GM21576 (cell line): ENCODE measurements around the gene AP3M1.

ENCODE experiments used
- ATAC-seq: cut with Tn5 transposase; IDR thresholded peaks from one replicate; pipeline ENCODE4 v1.9.1; 2021; ENCODE audit warnings: mild to moderate bottlenecking, moderate library complexity; ENCODE audit not compliant: unreplicated experiment

The AP3M1 gene

DNA sequence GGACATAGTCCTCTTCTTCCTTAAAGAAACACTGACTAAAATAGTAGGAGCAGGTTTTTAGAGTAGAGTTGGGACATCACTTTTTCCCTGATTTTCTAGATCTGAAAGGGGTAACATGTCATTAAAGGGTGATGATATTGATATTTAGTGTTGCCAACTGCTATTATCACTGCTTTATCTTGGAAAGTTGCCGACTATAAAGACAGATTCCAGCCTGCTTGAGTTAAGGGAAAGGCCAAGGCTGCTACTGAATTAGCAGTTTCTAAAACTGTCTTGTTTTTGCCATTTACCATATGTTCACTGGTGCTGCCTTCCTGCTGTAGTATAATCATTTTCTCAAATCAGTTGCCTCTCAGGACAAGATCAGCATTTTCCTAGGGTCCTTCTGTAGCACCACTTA lies 29.7 kb downstream of the AP3M1 start:
- ATAC-seq: no peak

DNA sequence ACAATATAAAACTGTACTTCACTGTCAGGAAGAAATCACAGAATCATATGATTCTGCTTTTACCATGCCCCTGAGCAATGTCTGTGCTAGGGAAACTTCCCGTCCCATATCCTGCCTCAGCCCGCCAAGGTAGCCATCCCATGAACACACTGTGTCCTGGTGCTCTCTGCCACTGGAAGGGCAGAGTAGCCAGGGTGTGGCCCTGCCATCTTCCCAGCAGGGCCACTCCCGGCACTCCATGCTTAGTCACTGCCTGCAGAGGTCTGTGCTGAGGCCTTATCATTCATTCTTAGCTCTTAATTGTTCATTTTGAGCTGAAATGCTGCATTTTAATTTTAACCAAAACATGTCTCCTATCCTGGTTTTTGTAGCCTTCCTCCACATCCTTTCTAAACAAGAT lies 31.8 kb downstream of the AP3M1 start:
- ATAC-seq: no peak

DNA sequence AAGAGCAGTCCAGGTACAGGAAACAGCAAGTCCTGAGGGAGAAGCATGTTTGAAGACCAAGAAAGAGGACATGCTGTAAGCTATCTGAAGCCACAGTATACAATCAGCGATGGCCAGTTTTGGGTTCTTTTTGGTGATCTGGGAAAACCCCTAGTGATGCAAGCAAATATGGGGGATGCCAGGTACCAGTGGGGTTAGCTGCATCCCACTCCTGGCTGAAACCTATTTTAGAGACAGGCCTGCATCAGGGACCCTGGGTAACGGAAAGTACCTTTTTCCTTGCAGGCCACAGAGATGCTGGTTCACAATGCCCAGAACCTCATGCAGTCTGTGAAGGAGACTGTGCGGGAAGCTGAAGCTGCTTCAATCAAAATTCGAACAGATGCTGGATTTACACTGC lies 32.9 kb downstream of the AP3M1 start:
- no peak for ATAC-seq

DNA sequence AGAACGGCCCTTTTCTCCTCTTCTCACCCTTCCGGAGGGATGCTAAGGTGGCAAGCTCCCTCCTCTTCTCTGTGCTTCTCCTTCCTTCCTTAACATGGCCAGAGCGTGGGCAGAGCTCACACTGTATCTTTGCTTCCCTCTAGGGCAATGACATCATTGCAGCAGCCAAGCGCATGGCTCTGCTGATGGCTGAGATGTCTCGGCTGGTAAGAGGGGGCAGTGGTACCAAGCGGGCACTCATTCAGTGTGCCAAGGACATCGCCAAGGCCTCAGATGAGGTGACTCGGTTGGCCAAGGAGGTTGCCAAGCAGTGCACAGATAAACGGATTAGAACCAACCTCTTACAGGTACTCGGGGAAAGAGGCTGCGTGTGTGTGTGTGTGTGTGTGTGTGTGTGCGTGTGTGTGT lies 36.6 kb downstream of the AP3M1 start:
- ATAC-seq: no peak

DNA sequence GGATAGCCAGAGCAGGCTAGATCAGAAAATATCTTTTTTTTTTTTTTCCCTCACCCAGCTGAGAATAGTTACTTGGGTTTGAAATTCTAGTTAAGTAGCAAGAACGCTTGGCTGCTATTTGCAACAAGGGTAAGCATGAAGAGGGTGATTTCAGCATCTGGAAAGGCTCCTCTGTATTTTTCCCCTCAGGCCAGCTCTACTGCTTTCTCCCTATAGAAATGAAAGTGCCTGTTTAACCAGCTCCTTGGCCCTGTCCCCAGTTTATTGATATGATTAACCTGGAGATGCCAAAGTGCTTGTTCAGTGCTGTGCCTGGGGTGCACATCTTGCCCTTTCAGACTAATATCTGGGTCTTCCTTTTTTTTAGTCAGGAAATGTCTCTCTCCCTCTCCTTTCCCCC lies 37.1 kb downstream of the AP3M1 start:
- ATAC-seq: no peak

DNA sequence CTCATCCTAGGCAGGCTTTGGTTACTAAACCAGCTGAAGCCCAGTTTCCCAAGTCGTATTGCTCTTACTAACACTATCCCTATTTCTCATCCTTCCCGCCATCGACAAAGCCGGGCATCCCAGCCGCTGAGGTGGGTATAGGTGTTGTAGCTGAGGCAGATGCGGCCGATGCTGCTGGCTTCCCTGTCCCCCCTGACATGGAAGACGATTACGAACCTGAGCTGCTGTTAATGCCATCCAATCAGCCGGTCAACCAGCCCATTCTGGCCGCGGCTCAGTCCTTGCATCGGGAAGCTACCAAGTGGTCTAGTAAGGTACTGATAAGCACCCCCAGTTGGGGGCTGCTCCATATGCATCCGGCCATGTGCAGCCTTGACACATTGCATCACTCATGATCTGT lies 38.8 kb downstream of the AP3M1 start:
- ATAC-seq: no peak

DNA sequence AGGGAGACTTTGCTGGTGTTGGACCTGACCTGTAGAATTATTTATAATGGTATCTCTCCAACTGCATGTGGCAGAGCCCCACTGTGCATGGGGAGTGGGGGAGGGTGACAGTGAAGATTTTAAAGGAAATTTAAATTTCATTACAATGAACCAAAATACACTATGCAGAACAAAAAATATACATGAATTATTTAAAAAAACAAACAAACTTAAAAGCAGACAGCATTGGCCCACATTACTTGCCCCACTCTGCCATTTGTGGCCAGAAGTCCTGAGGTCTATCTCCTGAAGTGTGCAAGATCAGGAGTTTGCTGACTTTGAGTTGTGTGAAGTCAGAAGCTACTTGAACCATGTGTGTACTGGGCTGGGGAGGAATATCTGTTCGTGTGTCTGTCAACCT lies 40.5 kb downstream of the AP3M1 start:
- ATAC-seq: no peak

DNA sequence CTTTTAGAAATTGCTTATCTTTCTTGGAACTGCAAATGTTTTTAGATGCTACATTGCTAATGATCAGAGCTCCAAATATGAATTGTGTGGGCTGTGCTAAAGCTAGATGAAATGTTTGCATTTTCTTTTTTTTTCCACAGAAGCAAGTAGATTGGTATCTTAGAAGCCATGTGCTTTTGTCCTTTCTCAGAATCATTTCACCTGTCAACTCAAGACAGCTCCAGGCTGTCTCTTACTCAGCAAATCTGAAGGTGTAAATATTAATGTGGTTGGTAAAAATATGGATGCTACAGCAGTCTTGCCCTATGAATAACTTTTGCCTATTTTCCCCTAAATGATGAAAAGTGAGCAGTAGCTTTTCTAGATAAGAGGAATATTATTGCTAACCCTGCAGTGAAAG lies 41.2 kb downstream of the AP3M1 start:
- ATAC-seq: no peak

DNA sequence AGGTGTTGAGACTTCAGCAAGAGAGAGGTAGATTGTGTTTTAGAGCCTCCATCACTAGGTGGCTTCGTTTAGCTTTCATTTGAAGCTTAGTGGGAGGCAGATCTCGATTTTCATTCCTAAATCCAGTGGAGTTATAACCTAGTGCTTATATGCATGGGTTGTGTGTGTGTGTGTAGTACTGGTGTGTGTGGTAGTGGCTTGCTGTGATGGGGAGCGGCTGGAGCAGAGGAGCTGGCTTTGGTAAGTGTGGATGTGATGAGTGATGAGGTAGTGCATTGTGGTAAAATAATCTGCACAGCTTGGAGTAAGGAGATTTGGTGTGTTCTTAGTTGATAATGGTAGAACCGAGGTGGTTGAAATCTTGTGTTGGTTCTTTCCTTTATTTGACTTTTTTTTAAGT lies 43.2 kb downstream of the AP3M1 start:
- no peak for ATAC-seq

DNA sequence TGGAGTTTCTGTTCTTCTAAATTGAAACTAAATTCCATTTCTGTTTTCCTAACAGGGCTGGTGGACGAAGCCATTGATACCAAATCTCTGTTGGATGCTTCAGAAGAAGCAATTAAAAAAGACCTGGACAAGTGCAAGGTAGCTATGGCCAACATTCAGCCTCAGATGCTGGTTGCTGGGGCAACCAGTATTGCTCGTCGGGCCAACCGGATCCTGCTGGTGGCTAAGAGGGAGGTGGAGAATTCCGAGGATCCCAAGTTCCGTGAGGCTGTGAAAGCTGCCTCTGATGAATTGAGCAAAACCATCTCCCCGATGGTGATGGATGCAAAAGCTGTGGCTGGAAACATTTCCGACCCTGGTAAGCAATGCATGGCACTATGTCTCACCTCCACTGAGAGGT lies 45.6 kb downstream of the AP3M1 start:
- ATAC-seq: no peak

DNA sequence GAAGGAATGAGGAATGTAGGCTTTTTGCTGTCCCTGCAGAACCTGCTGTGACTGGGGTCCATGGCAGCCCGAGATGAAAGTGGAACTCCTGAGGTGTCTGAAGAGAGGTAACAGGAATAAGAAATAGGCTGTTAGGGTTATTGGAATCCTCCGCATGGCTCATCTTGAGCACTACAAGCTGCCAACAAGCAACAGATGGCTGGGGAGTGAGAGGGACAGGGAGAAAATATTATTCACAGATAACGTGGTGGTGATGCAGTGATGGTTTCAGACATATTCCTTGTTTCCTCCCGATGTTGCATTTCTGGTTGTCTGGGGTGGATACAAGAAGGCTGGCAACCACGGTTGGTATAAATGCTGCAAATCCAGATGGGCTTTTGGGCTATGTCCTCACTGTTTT lies 46.1 kb downstream of the AP3M1 start:
- ATAC-seq: no peak

DNA sequence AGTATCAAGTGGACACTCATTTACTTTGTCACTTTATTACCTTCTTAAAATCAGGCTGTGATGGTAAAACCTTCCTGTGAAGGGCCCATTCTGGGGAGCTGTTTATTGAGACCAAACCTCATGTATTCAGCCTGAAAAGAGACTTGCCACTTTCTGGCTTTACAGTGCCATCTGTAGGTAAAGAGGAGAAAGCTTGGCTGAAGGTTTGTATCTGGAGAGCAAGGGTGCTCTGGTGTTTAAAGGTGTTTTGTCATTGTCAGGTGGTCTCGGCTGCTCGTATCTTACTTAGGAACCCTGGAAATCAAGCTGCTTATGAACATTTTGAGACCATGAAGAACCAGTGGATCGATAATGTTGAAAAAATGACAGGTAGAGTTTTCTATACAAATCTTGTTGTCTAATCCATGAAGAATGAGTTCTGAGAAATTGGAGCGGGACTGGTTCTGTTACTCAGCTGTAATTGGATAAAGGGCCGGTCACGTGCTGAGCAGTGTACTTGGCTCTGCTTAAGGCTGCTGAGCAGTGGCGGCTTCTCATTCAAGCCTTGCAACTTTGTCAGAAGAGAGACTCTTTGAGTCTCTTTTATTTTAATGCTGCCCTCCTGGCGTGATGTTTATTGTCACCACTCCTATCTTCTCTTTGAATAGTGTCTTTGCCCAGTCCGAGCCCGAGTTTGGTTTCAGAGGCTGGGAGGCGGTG lies 46.9 kb downstream of the AP3M1 start:
- ATAC-seq: no peak

DNA sequence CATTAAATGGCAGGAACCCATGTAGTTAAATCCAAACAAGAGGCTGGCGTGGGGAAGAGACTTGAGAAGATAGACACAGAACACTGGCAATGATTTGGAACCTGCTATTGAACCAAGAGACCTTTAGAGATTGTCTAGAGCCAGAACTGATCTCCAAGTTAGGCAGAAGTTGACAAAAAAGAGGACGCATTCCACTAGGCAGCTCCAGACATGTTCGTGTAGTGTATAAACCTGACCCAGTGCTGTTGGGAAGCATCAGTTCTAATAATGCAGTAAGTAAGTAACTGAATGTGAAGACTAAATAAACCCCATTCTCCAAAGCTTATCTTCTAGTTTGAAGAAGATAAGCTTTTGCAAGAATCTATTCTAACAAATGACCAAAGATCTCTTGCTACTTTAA lies 50.8 kb downstream of the AP3M1 start:
- ATAC-seq: no peak

DNA sequence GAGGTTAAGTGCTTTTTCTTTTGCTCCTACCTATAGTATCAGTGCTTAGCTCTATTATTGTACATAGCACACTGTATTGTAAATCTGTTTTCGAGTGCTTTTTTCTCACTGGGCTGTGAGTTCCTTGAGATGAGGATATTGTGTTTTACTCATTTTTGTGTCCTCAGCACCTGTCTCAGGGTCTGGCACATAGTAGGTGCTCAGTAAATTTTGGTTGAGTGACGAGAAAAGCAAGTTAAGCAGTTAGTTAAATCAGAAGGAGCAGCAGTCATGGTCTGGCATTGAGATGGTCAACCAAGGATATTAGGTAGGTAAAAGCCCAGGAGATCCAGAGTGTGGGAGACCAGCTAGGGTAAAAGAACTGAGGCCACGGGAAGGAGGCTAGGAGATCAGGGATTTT lies 51.2 kb downstream of the AP3M1 start:
- ATAC-seq: no peak

DNA sequence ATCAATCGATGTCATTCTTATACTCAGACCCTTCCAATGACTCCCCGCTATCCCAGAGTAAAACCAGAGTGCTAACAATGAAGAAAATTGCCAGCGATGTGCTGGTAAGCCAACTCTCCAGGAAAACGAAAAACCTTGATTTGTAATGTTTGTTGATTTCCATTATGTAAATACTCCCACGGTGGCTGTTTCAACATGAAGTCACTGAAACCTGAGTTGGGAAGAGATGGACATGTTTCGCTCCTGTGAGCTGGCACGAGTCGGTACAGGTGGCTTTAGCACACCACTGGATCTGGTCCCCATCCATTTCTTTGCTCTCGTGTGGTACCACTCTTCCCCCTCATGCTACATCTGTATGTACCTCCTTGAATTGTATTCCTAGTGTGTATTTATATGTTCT lies 52.9 kb downstream of the AP3M1 start:
- ATAC-seq: no peak

DNA sequence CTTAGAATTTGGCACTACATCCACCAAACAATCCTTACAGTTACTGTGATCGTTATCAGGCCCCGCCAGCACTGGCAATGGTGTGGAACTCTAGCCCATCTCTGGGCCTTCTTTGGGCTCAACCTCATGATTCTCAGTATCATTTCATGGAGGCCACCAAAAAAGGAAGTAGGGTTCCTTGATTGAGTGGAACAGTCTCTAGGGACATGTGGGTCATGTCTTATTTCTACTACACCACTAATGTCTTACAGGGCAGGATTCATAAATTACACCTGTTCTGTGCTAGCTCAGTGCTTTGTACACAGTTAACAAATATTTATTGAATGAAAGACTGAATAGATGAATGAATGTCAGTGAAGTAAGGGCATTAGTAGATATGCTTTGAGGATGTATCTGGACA lies 53.9 kb downstream of the AP3M1 start:
- peak; percentile 84 for ATAC-seq

DNA sequence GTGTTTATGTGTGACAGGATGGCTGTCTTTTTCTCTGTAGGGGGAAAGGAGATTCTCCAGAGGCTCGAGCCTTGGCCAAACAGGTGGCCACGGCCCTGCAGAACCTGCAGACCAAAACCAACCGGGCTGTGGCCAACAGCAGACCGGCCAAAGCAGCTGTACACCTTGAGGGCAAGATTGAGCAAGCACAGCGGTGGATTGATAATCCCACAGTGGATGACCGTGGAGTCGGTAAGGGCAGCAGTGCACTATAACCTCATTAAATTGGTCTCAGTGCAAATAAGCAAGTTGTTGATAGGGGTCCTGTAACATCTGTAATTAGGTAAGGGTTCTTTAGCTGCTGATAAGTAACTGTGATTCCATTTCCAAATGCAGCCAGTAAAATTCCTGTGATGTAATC lies 56.4 kb downstream of the AP3M1 start:
- ATAC-seq: no peak

DNA sequence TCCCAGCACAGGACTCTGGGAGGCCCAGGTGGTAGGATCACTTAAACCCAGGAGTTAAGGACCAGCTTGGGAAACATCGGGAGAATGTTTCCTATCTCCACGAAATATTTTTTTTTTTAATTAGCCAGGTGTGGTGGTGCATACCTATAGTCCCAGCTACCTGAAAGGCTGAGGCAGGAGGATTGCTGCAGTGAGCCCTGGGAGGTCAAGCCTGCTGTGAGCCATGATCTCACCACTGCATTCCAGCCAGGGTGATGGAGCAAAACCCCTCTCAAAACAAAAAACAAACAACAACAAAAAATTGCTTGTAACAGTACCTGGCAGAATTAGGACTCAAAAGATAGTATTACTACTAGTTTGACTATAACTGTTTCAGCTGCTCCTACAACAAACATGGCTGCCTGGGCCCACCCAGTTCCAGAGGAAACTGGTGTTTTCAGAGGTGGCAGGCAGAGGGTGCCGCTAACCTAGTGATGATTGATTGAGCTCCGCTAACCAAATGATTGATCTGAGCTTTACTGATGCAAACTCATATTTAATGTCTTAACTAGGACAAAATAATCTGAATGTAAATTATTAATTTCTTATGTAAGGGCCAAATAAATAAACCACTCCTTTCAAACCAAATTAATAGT lies 57.0 kb downstream of the AP3M1 start:
- no peak for ATAC-seq

DNA sequence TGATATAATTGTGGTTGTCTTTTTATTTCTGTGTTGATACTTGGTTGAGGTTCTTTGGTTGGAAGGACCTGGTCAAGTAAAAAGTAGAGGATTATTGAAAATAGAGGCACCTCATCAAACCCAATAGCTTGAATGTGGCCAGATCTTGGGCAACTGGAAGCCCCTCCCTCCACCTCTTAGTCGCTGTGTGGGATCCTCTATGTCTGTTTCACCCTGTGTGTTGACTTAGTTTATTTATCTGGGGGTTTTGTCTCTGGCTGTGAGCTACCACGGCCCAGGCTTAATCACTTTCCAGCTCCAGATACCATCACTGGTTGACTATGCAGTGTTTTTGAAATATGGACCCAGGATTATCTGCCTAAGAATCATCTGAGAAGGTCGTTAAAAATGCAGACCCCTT lies 58.3 kb downstream of the AP3M1 start:
- no peak for ATAC-seq

DNA sequence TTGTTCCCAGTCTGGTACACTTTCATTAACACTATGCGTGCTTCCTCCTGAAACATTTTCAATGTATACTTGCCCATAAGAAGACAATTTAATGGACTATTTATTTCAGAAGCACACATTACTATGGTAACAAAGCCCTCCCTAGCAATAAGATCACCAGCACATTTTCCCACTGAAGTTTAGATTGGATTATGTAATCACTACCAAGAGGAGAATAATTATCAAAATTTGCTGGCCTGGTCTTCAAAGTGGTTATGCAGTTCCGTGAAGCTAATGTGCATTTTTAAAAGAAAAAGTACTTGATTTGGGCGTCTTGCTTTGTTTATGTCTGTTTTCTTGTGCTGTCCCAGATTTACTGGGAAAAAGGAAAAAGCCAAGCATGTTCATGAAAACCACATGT lies 61.9 kb downstream of the AP3M1 start:
- ATAC-seq: no peak

DNA sequence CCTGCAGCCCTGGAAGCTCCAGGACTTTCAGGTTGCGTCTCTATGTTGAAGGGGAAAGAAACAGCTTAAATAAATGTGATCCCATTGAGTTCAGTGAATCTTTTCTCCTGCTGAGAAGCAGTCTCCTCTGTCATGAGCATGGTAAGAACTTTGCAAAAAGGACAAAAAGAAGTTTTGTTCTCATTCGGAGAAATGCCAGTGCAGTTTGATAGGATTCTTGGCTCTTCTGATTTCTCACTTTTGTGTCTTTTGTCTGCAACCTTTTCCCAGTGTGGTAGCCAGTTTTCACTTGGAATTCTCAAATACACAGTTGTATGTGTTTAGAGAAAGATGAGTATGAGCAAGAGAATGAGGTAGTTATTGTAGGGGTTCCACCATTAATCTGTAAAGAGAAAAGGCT lies 64.3 kb downstream of the AP3M1 start:
- no peak for ATAC-seq

DNA sequence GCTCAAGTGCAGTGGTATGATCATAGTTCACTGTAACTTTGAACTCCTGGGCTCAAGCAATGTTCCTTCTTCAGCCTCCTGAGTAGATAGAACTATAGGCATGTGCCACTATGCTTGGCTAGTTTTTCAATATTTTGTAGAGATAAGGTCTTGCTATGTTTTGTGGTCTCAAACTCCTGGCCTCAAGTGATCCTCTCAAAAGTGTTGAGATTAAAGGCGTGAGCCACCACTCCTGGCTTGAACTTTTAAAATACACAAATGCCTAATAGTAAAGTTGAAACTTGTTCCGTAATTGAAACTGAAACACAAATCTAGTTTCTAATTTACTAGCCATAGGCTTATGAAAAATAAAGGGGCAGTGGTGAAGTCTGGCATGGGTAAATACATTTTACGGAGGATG lies 65.7 kb downstream of the AP3M1 start:
- ATAC-seq: peak; percentile 64

DNA sequence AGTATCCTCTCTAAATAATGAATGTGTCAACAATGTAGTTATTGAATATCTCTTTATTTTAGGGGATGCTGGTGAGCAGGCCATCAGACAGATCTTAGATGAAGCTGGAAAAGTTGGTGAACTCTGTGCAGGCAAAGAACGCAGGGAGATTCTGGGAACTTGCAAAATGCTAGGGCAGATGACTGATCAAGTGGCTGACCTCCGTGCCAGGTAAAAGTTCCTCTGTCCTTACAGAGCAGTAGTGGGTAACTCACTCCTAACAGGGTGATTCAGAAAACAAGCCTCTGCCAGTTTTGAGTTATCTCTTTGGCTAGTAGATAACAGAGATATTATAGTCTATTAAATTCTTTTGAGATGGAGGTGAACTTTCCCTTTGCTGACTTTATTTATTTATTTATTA lies 67.3 kb downstream of the AP3M1 start:
- no peak for ATAC-seq
